Measurements from ENCODE around the gene CDH16. TPM values are rescaled to one million over a fixed set of nuclear protein-coding genes. Genes with fewer than 3 reads are reported as not detected.

Gene CDH16
- total and polyA plus RNA-seq, 2 experiments from 2014 or later = not detected

- DNase-seq (ENCODE audit: low spot score) = no peak
- peaks cover 10% of the 10 kb centered on the region for H4K20me1 ChIP-seq (replicated peaks; ENCODE audit: insufficient read depth)
Observed at GRCh38 chr16:66936462-66936861, 17.8 kb upstream of the CDH16 start.

More at GRCh38 chr16:66936462-66936861, 17.8 kb upstream of the CDH16 start:
- Mint-ChIP-seq H3K9me3 (no peaks in the 10 kb centered on the region), H3K27me3 (ENCODE audit: insufficient read depth, low read depth, poor library complexity) (peaks cover 34% of the 10 kb centered on the region), H3K27ac (no peak overlapping the region), H3K4me3 (peak overlapping the region; percentile 28; the same call in 1 of the 3 replicates), H3K4me1 (peaks cover 12% of the 10 kb centered on the region), H3K36me3 (ENCODE audit: low read depth) (peaks cover 9% of the 10 kb centered on the region; the same call in 1 of the 3 replicates)
- Histone ChIP-seq H3K79me2 (replicated peaks; ENCODE audit: insufficient read depth) (peaks cover 3% of the 10 kb centered on the region; the same call in 1 of the 2 replicates), H3K27me3 (ENCODE audit: insufficient read depth) (peaks cover 27% of the 10 kb centered on the region), H2AFZ (no peak overlapping the region), H3K36me3 (ENCODE audit: insufficient read depth) (no peaks in the 10 kb centered on the region), H3K9me2 (ENCODE audit: insufficient read depth) (no peaks in the 10 kb centered on the region), H3K4me3 (no peak overlapping the region), H3K4me1 (ENCODE audit: insufficient read depth) (peaks cover 8% of the 10 kb centered on the region), H3F3A (replicated peaks; ENCODE audit: low read depth) (0 out of 2 replicates have a peak, but pooled peaks cover 6% of the 10 kb centered on the region), H3K4me2 (no peak overlapping the region), H3K27ac (ENCODE audit: low read depth) (no peak overlapping the region)
- ATAC-seq = no peak
- TF ChIP-seq, protein P1, sequence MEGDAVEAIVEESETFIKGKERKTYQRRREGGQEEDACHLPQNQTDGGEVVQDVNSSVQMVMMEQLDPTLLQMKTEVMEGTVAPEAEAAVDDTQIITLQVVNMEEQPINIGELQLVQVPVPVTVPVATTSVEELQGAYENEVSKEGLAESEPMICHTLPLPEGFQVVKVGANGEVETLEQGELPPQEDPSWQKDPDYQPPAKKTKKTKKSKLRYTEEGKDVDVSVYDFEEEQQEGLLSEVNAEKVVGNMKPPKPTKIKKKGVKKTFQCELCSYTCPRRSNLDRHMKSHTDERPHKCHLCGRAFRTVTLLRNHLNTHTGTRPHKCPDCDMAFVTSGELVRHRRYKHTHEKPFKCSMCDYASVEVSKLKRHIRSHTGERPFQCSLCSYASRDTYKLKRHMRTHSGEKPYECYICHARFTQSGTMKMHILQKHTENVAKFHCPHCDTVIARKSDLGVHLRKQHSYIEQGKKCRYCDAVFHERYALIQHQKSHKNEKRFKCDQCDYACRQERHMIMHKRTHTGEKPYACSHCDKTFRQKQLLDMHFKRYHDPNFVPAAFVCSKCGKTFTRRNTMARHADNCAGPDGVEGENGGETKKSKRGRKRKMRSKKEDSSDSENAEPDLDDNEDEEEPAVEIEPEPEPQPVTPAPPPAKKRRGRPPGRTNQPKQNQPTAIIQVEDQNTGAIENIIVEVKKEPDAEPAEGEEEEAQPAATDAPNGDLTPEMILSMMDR (conservative IDR thresholded peaks at IDR 0.05; ENCODE audit: low read depth in 2 of 2) = no peak
- no peak for TF ChIP-seq ETS1 (IDR thresholded peaks at IDR 0.05)
- no peak for TF ChIP-seq ZNF114 (CRISPR knock-in tag; IDR thresholded peaks at IDR 0.05)
- TF ChIP-seq, protein P2, sequence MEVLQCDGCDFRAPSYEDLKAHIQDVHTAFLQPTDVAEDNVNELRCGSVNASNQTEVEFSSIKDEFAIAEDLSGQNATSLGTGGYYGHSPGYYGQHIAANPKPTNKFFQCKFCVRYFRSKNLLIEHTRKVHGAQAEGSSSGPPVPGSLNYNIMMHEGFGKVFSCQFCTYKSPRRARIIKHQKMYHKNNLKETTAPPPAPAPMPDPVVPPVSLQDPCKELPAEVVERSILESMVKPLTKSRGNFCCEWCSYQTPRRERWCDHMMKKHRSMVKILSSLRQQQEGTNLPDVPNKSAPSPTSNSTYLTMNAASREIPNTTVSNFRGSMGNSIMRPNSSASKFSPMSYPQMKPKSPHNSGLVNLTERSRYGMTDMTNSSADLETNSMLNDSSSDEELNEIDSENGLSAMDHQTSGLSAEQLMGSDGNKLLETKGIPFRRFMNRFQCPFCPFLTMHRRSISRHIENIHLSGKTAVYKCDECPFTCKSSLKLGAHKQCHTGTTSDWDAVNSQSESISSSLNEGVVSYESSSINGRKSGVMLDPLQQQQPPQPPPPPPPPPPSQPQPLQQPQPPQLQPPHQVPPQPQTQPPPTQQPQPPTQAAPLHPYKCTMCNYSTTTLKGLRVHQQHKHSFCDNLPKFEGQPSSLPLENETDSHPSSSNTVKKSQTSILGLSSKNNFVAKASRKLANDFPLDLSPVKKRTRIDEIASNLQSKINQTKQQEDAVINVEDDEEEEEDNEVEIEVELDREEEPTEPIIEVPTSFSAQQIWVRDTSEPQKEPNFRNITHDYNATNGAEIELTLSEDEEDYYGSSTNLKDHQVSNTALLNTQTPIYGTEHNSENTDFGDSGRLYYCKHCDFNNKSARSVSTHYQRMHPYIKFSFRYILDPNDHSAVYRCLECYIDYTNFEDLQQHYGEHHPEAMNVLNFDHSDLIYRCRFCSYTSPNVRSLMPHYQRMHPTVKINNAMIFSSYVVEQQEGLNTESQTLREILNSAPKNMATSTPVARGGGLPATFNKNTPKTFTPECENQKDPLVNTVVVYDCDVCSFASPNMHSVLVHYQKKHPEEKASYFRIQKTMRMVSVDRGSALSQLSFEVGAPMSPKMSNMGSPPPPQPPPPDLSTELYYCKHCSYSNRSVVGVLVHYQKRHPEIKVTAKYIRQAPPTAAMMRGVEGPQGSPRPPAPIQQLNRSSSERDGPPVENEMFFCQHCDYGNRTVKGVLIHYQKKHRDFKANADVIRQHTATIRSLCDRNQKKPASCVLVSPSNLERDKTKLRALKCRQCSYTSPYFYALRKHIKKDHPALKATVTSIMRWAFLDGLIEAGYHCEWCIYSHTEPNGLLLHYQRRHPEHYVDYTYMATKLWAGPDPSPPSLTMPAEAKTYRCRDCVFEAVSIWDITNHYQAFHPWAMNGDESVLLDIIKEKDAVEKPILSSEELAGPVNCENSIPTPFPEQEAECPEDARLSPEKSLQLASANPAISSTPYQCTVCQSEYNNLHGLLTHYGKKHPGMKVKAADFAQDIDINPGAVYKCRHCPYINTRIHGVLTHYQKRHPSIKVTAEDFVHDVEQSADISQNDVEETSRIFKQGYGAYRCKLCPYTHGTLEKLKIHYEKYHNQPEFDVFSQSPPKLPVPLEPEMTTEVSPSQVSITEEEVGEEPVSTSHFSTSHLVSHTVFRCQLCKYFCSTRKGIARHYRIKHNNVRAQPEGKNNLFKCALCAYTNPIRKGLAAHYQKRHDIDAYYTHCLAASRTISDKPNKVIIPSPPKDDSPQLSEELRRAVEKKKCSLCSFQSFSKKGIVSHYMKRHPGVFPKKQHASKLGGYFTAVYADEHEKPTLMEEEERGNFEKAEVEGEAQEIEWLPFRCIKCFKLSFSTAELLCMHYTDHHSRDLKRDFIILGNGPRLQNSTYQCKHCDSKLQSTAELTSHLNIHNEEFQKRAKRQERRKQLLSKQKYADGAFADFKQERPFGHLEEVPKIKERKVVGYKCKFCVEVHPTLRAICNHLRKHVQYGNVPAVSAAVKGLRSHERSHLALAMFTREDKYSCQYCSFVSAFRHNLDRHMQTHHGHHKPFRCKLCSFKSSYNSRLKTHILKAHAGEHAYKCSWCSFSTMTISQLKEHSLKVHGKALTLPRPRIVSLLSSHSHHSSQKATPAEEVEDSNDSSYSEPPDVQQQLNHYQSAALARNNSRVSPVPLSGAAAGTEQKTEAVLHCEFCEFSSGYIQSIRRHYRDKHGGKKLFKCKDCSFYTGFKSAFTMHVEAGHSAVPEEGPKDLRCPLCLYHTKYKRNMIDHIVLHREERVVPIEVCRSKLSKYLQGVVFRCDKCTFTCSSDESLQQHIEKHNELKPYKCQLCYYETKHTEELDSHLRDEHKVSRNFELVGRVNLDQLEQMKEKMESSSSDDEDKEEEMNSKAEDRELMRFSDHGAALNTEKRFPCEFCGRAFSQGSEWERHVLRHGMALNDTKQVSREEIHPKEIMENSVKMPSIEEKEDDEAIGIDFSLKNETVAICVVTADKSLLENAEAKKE (CRISPR knock-in tag; IDR thresholded peaks at IDR 0.05) = no peak
- TF ChIP-seq EZH2 (IDR thresholded peaks at IDR 0.05; ENCODE audit: low read depth, unreplicated experiment) = no peak
- TF ChIP-seq STAT1 (IDR thresholded peaks at IDR 0.05; ENCODE audit: unreplicated experiment) = no peak
- no peak for TF ChIP-seq JUNB (IDR thresholded peaks at IDR 0.05; ENCODE audit: unreplicated experiment)
- TF ChIP-seq EZH2phosphoT487 (IDR thresholded peaks at IDR 0.05; ENCODE audit: unreplicated experiment) = no peak
- TF ChIP-seq REST (IDR thresholded peaks at IDR 0.05; ENCODE audit: unreplicated experiment) = no peak
- TF ChIP-seq NANOG (IDR thresholded peaks at IDR 0.05; ENCODE audit: borderline replicate concordance) = no peak
- TF ChIP-seq CREB1 (CRISPR knock-in tag; IDR thresholded peaks at IDR 0.05; ENCODE audit: low read depth) = no peak
- TF ChIP-seq POLR2AphosphoS5 (IDR thresholded peaks at IDR 0.05; ENCODE audit: low read depth) = no peak
- no peak for TF ChIP-seq ZNF331 (CRISPR knock-in tag; IDR thresholded peaks at IDR 0.05; ENCODE audit: low read depth)

Measured in GM23338 (cell line).